ENCODE results near the gene HOXA5. TPM values are rescaled to one million over a fixed set of nuclear protein-coding genes. Genes with fewer than 3 reads are reported as not detected.

Gene HOXA5
- 1 to 10 TPM in 2 of 6 experiments, under 1 TPM in 4; 0.18 to 1.5 (median 0.65) TPM for total RNA-seq
- long read RNA-seq: 0 reads

DNA sequence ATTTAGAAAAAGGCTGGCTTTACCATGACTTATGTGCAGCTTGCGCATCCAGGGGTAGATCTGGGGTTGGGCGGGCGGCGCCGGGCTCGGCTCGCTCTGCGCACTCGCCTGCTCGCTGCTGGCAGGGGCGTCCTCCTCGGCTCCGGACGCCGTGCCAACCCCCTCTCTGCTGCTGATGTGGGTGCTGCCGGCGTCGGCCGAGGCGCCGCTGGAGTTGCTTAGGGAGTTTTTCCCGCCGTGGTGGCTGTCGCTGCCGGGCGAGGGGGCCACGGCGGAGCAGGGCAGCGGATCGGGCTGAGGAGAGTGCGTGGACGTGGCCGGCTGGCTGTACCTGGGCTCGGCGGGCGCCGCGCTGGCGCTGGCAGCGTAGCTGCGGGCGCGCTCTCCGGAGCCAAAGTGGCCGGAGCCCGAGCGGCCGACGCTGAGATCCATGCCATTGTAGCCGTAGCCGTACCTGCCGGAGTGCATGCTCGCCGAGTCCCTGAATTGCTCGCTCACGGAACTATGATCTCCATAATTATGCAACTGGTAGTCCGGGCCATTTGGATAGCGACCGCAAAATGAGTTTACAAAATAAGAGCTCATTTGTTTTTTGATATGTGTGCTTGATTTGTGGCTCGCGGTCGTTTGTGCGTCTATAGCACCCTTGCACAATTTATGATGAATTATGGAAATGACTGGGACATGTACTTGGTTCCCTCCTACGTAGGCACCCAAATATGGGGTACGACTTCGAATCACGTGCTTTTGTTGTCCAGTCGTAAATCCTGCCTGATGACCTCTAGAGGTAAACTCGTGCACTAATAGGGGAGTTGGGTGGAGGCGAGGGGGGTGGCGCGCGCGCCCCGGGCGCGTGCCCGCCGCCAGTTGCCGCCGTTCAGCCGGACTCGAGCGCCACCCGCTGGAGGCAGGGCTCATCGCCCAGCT, at the start of gene HOXA5:
Gene HOXA5 (minus strand): TSS at position 659 of the 927 bp plus-strand sequence. CDS start 74 bp downstream, at position 585.
- Histone ChIP-seq H3K4me3 (peak within 1 kb of the TSS; percentile 28 to 46 (median 41)), H3K4me1 (no peaks in the 10 kb centered on the region), H3K27me3 (peaks cover 5 to 81% of the 10 kb centered on the region in 2 donors), H3K36me3 (no peaks in the 10 kb centered on the region), H3K9me3 (no peaks in the 10 kb centered on the region), H3K27ac (peak within 1 kb of the TSS; percentile 35 to 69 (median 67))
- peak; percentile 26 for TF ChIP-seq POLR2A (IDR thresholded peaks at IDR 0.05)
- TF ChIP-seq, protein P1, sequence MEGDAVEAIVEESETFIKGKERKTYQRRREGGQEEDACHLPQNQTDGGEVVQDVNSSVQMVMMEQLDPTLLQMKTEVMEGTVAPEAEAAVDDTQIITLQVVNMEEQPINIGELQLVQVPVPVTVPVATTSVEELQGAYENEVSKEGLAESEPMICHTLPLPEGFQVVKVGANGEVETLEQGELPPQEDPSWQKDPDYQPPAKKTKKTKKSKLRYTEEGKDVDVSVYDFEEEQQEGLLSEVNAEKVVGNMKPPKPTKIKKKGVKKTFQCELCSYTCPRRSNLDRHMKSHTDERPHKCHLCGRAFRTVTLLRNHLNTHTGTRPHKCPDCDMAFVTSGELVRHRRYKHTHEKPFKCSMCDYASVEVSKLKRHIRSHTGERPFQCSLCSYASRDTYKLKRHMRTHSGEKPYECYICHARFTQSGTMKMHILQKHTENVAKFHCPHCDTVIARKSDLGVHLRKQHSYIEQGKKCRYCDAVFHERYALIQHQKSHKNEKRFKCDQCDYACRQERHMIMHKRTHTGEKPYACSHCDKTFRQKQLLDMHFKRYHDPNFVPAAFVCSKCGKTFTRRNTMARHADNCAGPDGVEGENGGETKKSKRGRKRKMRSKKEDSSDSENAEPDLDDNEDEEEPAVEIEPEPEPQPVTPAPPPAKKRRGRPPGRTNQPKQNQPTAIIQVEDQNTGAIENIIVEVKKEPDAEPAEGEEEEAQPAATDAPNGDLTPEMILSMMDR (IDR thresholded peaks at IDR 0.05): peak in 3 of 4 donors; percentile 45 to 48 (median 46)
- peak; percentile 62 to 78 (median 76) for ATAC-seq
- intact Hi-C loops (cut with DNase I): no loop called here
- WGBS (ENCODE audit: insufficient coverage, low coverage, low lambda C conversion rate, missing lambda C conversion rate): 22% methylated on average over 29 of the region's 86 CpGs
- peak in 2 of 3 donors; percentile 65 to 67 for DNase-seq

DNA sequence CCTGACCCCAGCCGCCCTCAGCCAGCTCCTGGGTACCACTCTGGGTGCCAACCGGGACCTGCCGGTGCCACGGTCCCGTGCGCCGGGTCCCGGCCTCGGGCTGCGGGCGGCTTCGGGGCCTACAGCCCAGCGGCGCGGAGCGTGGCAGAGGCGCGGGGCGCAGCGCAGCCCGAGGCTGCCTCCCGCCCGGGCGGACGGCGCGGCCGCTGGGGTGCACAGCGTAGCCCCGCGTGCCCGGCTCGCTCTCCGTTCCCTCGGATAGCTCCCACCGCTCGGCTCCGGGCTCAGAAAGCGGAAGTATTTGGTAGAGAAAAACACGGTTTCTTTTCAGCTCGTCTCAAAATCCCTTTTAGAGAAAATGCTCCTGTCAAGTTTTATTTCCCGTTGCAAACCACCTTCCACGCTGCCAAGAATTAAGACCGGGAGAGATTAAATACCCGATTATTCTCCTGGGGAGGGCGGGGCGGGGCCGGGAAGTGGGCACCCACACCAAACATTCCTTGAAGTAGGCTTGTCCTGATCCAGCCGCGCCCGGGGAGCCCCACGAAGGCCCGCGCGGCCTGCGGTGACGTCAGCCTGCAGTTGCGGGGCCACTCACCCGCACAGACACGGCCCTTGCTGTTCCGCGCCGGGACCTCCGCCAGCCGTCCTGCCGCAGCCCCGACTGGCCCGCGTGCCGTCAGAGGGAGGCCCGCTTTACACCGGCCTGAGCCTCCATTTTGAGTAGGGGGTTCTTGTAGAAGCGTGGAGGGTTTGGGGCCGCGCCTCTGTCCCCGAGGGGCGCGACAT, 49.3 kb upstream of the HOXA5 start:
- peak; percentile 23 to 40 (median 31) for ATAC-seq
- H3K36me3 ChIP-seq: no peaks in the 10 kb centered on the region
- peaks cover 31 to 87% of the 10 kb centered on the region in 2 donors for H3K27me3 ChIP-seq
- peak in 1 of 3 donors; percentile 47 for DNase-seq
- no peak overlapping the region for H3K27ac ChIP-seq
- intact Hi-C loops (cut with DNase I): no loop called here
- peaks cover 0 to 24% (median 5%) of the 10 kb centered on the region in 4 donors for H3K4me1 ChIP-seq
- 3% methylated on average over 13 of the region's 78 CpGs for WGBS (ENCODE audit: insufficient coverage, low coverage, low lambda C conversion rate, missing lambda C conversion rate)
- TF ChIP-seq POLR2A (IDR thresholded peaks at IDR 0.05): no peak
- TF ChIP-seq, protein P1 (IDR thresholded peaks at IDR 0.05): no peak
- H3K4me3 ChIP-seq: no peak overlapping the region
- no peaks in the 10 kb centered on the region for H3K9me3 ChIP-seq

DNA sequence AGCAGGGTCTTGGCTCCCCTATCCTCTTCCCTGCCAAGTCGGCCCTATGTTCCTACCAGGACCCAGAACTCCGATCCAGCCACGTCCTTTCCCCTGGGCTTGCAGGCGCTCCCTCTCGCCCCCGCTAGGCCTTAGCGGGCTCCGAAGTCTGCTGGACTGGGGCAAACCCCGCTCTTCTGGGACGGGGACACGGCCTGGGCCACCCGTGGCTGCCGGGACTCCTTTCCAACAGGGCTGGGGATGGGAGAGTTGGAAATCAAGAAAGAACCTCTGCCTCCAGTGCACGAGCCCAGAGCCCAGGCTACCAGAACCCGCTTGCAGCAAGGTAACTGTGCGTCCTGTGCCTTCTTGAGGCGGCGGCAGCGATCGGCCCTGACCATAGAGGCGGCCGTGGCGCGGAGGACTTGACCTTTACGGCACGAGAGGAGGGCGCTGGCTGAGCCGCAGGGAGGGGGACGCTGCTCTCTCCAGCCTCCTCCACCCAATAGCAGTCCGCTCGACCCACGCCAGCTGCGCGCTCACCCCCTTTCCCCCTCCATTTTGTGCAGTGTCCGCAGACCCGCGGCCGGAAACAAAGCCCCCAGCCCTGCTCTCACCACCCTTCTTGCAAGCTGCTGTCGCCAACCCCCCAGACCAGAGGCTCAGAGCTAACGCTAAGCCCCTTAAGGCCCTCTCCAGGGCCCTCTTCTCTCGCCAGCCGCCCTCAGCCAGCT, 48.5 kb upstream of the HOXA5 start:
- DNase-seq: peak in 1 of 3 donors; percentile 53
- no peaks in the 10 kb centered on the region for H3K36me3 ChIP-seq
- 10% methylated on average over 12 of the region's 42 CpGs for WGBS (ENCODE audit: insufficient coverage, low coverage, low lambda C conversion rate, missing lambda C conversion rate)
- peaks cover 36 to 85% of the 10 kb centered on the region in 2 donors for H3K27me3 ChIP-seq
- H3K4me3 ChIP-seq: no peak overlapping the region
- TF ChIP-seq, protein P1 (IDR thresholded peaks at IDR 0.05): no peak
- no peak overlapping the region for H3K27ac ChIP-seq
- ATAC-seq: peak in 2 of 4 donors; percentile 15 to 19
- no peaks in the 10 kb centered on the region for H3K9me3 ChIP-seq
- intact Hi-C loops (cut with DNase I): no loop called here
- H3K4me1 ChIP-seq: peaks cover 0 to 24% (median 5%) of the 10 kb centered on the region in 4 donors

DNA sequence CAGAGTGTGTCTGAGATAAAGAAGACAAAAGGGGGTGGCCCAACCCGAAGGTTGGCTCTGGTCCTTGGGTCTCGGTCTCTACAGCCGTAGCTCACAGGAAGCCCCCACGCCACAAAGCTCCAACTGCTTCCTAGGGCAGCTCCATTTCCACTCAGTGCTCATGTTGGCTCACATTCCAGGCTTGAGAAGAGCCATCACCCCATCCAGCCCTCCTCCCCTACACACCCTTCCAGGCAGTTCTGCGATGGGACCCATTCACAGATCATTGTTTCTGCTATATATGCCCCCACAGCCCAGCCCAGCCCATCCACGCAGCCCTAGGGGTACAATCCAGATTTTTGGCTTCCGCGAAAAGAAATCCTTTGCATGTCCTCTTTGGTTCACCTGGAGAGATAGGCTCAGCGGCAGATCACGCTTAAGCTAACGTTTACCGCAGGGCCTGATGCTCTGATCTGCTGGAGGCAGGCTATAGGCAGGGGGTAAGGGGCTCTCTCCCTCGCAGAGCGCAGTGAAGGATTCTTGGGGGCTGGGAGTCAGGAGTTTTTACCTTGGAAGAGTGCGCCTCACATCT, 47.8 kb upstream of the HOXA5 start:
- Histone ChIP-seq H3K4me3 (no peak overlapping the region), H3K4me1 (peaks cover 0 to 24% (median 5%) of the 10 kb centered on the region in 4 donors), H3K27ac (no peak overlapping the region), H3K27me3 (peaks cover 36 to 86% of the 10 kb centered on the region in 2 donors), H3K36me3 (no peaks in the 10 kb centered on the region), H3K9me3 (no peaks in the 10 kb centered on the region)
- ATAC-seq (no peak), DNase-seq (peak in 1 of 3 donors; percentile 10)
- intact Hi-C loops (cut with DNase I): no loop called here
- WGBS (ENCODE audit: insufficient coverage, low coverage, low lambda C conversion rate, missing lambda C conversion rate): 15% methylated on average over 4 of the region's 15 CpGs
- no peak for TF ChIP-seq POLR2A (IDR thresholded peaks at IDR 0.05)
- TF ChIP-seq, protein P1 (IDR thresholded peaks at IDR 0.05): no peak
